Breast epithelium (tissue), 3 donors: ENCODE results near the gene VAMP5.

ENCODE experiments used
- CTCF ChIP-seq, 3 donors: fragments of 450-650 bp; IDR thresholded peaks; one replicate each; pipeline ENCODE4 v1.5.1; 2016 to 2017; ENCODE audit warnings: antibody characterized with exemption in 3 of 3, mild to moderate bottlenecking in 3 of 3, moderate library complexity in 3 of 3
- POLR2A ChIP-seq: fragments of 450-650 bp; IDR thresholded peaks from one replicate; pipeline ENCODE4 v1.6.1; 2016; ENCODE audit warnings: antibody characterized with exemption, mild to moderate bottlenecking, moderate library complexity

GRCh38 chr2:85635011-85635410 lies 50.8 kb downstream of the VAMP5 start:
- TF ChIP-seq POLR2A (no peak), CTCF (IDR thresholded peaks at IDR 0.05) (no peak)
